ENCODE measurements around the gene IGFBP6.
"Not testable (repeated sequence)": the region's sequence is repeated elsewhere in the genome, so short reads cannot be mapped to it uniquely, and the experiment has no call there.

Gene IGFBP6

GRCh38 chr12:53098354-53098981 lies 1.0 kb downstream of the IGFBP6 start:
- no peak for DNase-seq

DNA sequence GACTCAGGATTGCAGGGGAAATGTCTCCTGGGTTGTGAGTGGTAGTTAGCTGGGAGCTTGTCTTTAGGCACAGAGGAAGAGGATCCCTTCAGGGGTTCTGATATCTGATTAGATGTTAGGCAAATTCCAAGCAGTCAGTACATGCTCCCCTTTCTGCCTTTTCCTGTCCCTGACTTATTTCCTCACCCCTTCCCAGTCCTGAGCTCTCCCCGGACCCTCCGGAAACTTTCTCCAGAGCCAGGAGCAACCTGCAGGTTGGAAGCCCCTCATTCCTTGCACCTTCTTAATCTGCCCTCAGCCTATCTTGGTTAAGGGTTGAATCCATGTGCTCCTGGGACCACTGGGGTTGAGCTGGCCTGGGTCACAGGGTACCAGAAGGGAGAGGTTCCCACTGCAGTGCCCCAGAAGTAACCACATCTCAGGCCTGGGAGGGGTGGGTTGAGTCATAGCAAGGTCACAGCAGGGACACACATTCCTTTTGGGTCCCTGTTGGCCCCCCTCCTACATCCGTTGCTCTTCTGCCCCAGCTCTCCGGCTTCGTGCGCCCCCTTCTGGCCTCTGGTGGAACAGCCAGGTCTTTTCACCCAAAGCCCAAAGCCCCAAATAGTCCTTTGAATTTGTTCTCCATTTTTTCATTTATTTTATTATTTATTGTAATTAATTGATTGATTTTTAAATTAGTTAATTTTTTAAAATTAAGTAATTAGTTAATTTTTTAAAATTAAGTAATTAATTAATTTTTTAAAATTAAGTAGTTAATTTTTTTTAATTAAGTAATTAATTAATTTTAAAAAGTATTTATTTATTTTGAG lies 1.8 kb downstream of the IGFBP6 start:
- DNase-seq = peak; percentile 8

DNA sequence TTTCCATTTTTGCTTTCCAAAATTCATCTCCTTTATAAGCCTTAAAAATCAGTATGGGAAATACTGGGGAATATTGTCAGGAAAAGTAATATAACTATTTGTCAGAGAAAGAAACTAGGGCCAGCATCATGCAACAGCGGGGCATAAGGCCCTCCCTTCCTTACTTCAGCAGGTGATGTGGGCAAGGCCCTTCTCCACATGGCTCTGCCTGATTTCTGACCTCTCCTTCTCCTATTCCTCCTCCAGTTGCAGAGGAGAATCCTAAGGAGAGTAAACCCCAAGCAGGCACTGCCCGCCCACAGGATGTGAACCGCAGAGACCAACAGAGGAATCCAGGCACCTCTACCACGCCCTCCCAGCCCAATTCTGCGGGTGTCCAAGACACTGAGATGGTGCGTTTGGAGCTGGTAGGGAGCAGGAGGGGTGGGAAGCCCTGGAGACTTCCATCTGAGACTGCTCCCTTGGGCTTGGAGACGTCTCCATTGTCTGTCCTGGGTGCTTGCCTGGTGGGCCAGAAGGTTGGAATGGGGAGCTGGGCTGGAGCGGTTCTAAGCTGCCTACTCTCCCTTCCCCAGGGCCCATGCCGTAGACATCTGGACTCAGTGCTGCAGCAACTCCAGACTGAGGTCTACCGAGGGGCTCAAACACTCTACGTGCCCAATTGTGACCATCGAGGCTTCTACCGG lies 3.1 kb downstream of the IGFBP6 start:
- no peak for DNase-seq

GRCh38 chr12:53101266-53101665 lies 3.8 kb downstream of the IGFBP6 start:
- no peak for DNase-seq

DNA sequence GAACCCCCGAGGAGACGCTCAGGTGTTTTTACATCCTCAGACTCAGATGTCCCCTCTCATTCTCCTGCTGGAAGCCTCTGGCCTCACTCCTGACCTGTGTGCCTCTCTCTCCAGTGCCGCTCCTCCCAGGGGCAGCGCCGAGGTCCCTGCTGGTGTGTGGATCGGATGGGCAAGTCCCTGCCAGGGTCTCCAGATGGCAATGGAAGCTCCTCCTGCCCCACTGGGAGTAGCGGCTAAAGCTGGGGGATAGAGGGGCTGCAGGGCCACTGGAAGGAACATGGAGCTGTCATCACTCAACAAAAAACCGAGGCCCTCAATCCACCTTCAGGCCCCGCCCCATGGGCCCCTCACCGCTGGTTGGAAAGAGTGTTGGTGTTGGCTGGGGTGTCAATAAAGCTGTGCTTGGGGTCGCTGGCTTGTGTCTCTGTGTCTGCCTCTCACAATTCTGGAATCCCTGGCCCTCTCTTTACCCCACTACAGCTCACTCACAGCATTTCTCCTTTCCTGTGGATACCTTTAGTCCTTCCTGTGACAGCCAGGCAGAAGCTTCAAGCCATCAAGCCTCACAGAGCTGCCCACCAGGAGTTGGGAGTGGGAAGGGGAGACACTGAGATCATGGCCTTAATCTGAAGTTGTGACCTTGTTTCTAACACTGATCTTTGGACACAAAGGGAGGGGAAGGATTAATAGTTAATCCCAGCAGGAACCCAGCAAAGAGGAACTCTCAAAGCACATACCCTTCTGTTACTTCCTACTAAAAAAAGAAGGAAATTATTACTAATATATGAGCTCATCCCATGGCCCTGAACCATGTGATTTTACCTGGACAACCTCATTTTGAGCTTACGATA lies 4.7 kb downstream of the IGFBP6 start:
- no peak for DNase-seq

DNA sequence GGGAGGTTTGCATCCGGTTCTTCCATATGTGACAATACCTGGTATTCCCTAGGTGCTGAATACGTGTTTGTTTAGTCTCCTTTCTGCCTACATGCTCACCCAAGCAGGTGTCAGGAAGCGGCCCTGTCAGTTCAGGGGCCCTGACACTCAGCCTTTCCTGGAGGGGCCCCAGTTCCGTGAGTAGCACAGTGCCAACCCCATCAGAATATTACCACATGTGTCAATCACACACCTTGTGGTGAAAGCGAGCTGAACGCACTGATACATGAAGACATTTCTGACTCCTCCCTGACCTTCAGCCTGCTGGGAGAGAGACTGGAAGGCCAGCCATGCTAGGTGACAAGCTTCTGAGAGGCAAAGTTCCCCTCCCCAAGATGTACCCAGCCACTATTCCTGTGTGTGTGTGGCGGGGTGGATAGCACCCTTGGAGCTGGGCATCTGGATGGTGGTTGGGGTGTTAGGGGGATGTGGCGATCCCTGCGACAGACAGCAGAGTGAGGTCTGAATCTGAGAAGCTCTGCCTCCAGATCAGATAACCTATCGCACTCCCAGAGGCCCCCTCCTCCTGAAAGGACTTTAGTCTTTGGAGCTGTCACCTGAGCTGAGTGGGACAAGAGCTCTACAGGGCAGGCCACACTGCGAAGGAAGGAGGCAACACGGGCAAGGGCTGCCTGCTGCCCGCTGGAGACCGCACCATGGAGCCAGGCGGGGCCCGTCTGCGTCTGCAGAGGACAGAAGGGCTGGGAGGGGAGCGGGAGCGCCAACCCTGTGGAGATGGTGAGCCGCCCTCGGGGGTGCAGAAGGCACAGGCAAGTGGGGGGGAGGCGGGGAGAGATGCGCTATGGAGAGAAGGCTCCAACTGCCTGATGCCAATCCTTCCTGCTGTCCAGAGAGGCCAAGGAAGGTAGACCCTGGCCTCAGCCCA lies 5.7 kb downstream of the IGFBP6 start, which contains the start of gene SOAT2:
TSS of gene SOAT2 (plus strand) at position 604 of the 925 bp plus-strand sequence. CDS start at position 696, 92 bp downstream.
- DNase-seq = no peak

- DNase-seq = no peak
These were observed 6.4 kb downstream of the IGFBP6 start for GRCh38 chr12:53103860-53104305.

DNA sequence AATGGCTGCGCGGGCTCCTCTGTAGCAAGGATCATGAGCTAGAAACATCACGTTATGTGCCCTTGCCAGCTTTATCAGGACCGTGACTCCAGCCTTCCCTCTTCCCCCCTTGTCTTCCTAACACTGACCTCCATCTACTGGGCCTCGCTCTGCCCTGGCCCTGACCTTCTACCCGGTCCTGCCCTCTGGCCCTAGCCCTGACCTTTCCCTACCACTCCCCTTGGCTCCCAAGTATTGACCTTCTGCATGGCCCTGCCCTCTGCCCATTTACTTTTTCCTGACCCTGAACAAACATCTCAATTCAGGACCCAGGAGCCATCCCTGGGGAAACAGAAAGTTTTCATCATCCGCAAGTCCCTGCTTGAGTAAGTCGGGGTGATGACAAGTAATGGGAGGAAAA lies 7.8 kb downstream of the IGFBP6 start:
- no peak for DNase-seq

- no peak for DNase-seq
These were observed 8.4 kb downstream of the IGFBP6 start for GRCh38 chr12:53105712-53106439.

DNA sequence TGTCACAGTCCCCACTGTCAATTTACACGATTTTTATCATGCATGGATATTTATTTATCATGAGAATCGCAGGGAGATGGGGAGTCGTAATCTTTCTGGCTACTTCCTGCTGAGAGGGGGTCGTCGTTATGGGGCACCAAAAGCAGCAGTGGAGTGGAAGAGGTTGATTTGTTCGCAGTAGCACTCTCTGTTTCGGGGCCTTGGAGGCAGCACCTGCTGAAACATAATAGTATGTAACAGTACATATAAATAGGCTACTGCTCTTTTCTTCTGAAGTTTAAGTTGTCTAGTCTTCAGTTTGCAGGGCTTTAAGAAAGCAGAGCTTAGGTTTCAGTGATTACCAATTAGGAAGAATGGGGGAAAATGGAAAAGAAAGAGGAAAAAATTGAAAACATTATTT lies 9.7 kb downstream of the IGFBP6 start:
- DNase-seq = no peak

GRCh38 chr12:53112431-53112830 lies 15.0 kb downstream of the IGFBP6 start:
- not testable (repeated sequence) for DNase-seq

GRCh38 chr12:53113136-53113705 lies 15.8 kb downstream of the IGFBP6 start:
- no peak for DNase-seq

DNA sequence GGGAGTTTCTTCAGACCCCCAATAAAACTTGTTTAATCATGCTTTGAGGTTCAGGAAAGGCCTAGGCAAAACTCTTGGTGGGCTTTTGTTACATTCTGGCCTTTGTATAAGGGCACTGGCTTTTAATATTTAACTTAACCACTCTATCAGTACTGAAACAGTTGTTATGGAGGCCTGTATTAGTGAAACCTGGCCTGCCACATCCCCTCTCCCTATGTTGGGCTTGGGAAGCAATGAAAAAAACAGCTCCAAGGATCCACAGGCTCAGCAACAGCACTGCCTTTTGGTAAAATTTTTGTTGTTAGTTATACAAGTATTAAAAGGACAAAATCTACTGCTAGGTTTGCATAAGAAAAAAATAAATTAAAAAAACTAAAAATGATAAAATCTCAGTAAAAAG lies 16.5 kb downstream of the IGFBP6 start:
- no peak for DNase-seq

GRCh38 chr12:53115112-53115890 lies 17.8 kb downstream of the IGFBP6 start:
- DNase-seq = no peak

DNA sequence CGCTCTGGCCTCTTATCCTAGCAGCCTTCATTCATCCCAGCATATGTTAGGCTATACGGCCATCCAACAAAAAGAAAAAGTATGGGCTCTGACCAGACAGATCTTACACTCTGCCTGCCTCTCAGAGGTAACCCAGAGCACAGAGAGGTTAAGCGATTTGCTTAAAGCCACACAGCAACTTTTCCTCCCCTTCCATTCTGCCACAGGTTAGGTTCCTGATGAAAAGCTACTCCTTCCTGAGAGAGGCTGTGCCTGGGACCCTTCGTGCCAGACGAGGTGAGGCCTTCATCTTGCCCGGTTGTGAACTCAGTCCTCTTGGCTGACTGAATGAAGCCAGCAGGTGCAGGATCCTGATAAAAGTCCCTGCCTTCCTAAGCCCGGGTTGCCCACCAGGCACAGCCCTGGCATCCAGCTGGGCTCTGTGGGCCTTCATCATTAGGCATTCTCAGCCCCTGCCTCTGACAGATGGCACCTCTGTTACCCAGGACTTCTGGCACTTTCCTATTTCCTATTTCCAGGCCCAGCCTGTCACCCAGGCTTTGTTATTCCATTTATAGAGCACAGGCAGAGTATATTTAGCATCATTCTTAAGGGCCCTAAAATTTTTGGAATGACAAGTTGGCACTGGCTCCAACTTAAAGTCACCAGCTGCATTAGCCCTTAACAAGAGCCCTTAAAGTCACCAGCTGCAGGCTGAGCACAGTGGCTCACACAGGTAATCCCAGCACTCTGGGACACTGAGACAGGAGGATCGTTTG lies 18.6 kb downstream of the IGFBP6 start:
- DNase-seq = peak; percentile 70

GRCh38 chr12:53118751-53119300 lies 21.4 kb downstream of the IGFBP6 start:
- DNase-seq = no peak

- DNase-seq = no peak
These were observed 23.4 kb downstream of the IGFBP6 start for GRCh38 chr12:53120685-53121525.
